ENCODE data around the gene LGR6.

LGR6 gene

DNA sequence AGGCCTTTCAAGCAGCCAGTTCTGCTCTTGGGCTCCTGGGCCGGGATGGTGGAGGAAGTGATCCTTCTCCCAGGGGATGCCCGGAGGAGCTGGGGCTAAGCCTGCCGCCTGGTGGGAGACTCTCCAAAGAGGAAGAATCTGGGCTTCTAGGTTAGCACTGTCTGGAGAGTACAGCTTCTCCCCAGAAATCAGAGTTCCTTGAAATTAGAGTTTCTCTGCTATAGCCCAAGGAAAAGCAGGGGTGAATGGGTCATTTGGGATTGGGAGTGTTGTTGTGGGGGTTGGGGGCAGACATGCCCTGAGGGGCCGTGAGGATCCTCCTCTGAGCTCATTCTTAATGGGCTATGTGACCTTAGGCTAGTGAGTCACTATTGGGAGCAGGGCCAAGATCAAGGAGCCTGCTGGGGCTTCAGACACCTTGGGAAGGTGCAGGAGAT lies 6.5 kb downstream of the LGR6 start:
- DNase-seq = no peak

DNA sequence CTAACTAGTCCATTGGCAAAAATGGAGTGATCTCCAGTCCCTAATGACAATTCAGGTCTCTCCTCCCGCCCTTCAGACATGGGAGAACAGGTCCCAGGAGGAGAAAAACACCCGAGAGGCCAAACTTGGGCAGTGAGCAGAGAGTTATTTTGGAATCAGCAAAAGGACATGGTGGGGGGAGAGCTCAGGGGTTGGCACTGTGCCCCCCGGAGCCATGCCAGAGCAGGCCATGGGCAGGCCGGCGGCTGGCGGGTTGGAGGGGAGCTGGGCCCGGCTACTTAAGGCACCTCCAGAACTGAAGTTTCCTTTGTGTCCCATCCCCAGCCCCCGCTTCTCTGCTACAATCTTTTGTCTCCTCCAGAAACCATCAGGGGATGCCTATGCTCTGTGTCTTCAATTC lies 7.1 kb downstream of the LGR6 start:
- DNase-seq = no peak

DNA sequence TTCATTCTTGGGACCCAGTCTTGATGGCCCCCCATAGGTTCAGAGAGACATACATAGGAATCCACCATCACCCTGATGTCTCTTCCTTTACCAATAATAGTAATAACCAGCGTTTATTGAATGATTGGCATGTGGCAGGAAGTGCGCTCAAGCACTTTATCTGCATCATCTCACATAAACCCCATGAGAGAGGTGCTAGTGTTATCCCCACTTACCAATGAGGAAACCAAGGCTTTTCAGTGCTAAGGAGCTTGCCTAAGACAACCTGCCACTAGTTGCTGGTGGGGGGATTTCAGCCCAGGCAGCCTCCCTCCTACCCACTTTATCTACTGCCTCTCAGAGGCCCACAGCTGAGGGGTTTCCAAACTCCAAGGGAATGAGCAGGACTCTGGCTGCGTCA lies 7.7 kb downstream of the LGR6 start:
- no peak for DNase-seq

DNA sequence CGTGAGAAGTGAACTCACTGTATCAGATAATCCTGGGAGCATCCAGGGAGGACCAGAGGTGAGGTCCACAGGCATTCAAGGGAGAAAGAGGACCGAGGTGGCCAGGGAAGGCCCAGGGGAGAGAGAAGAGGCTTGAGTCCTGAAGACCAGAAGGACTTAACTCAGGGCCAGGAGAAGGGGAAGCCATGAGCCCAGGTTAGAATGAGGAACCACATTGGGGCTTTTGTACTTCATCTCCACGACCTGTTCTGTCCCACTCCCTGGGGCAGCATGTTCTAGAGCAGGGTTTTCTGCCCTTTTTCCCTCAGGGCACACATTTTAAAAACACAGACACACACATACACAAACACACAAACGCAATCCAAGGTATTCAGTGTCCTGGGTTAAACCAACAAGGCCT lies 8.4 kb downstream of the LGR6 start:
- DNase-seq = no peak

DNA sequence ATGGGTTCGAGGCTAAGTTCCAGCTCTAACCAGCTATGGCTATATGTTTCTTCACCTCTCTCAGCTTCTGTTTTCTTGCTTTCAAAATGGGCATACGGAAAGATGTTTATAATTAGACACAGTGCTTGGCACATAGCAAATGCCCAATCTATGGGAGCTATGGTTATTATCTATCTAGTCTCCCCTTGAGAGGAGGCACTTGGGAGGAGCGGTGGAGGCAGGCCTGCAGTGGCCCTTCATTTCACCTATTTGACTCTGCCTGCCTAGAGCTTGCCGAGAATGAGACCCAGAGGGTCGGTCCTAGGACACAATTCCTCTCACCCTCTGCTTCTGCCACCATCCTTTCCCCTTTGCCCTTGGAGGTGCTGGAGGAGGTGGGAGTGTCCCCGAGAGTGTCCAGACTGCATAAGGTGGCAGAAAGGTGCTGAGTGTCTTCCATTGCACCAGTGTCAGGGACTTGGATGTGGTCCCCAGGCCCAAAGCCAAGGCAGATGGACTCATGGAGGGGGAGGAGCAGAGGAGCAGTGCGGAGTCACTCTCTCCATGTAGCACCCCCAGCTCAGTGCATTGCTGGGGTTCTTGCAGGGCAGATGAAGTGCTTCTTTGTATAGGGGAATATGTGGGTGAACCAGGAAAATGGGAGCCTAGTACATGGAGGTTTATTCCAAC lies 9.0 kb downstream of the LGR6 start:
- no peak for DNase-seq

DNA sequence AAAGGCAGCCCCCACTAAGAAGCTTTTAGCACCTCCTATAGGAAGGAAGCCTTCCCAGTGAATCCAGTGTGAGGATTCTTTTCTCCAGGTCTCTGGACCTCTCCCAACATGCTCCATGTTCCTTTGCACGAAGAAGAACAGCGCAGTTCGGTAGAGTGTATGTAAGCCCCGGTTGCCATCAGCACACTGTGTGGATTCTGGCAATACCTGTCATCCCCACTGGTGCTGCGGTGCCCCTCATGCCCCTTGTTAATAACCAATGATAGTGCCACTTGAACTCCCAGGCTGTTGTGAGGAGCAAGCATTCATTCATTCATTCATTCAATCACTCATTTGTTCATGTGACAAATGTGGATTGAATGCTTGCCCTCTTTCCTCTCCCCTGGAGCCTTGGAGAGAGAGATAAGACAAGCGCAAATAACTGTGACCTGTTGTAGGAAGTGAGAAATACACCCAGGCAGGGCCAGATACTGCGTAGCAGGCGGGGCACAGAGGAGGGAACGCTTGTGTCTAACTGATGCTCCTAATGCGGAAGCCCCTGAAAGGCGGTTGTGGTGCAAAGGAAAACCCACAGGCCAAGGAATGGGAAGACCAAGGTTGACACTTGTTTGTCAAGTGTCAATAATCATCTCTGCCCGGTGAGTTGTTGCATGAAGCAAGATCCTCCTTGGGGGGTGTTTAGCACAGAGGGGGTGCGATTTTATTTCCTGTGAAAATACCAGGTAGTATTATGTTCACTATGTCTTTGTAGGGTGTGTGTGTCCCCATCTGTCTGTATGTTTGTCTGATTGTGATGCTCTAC lies 9.8 kb downstream of the LGR6 start:
- no peak for DNase-seq

DNA sequence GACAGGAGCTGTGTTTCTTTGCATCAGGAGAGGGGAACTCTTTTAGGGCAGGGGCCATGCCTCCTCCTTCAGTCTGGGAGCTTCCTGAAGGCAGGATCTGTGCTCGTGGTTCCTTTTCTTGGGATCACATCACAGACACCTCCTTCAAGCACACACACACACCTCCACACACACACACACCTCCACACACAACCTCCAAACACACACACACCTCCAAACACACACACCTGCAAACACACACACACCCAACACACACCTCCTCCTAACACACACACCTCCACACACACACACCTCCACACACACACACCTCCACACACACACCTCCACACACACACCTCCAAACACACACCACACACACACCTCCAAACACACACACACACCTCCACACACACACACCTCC lies 10.5 kb downstream of the LGR6 start:
- no peak for DNase-seq

DNA sequence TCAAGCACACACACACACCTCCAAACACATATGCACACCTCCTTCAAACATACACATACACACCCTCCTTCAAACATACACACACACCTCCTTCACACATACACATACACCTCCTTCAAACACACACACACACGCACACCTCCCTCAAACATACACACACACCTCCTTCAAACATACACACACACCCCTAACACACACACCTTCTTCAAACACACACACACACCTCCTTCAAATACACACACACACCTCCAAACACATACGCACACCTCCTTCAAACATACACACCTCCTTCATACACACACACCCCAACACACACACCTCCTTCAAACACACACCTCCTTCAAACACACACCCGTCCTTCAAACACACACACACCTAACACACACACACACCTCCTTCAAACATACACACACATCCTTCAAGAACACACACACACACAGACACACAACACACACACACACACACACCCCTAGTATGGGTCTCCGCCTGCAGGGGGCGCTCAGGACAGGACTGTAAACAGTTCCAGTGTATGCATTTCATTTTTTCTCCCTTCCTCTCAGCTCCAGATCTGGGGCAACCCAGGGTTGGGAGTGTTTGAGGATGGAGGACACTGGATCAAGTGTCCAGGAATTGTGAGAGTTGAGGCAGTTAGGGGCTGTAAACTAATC lies 12.1 kb downstream of the LGR6 start:
- no peak for DNase-seq

DNA sequence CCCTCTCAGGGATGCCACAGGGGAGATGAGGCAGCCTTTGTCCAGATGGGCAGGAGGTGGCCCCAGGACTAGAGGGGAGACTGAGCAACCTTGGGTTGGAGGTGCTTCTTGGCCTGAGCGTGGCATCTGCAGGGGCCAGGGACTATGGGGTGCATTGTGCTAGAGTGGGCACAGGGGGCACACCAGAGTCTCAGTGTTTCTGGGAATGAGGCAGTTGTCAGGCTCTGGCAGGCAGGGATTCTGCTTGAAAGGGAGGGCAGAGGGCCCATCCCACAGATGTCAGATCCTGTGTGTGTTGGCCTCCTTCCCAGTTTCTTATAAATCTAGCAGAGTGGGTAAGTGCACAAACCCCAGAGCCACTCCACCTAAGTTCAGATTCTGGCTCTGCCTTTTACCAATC lies 13.7 kb downstream of the LGR6 start:
- no peak for DNase-seq

DNA sequence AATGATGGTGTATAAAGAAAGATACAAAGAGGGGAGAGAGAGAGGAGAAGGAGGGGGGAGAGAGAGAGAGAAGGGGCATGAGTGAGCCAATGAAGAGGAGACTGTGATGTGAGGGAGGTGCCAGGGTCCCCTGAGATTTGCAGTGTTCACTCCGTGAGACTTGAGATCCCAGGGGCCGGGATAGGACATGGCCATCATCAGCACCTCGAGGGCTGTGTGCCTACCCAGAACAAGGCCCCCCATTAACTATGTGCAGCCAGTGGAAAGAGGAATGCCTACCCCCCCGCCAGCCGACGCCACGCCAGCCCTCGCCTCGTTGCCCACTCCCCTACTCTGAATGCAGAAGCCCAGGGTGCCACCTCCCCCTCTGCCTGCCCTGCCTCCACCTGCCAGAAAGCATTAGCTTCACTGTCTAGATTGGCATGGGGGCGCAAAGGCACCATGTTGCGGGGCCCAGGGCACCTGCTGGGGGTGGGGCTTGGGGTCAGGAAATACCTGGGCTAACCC lies 14.8 kb downstream of the LGR6 start:
- no peak for DNase-seq

DNA sequence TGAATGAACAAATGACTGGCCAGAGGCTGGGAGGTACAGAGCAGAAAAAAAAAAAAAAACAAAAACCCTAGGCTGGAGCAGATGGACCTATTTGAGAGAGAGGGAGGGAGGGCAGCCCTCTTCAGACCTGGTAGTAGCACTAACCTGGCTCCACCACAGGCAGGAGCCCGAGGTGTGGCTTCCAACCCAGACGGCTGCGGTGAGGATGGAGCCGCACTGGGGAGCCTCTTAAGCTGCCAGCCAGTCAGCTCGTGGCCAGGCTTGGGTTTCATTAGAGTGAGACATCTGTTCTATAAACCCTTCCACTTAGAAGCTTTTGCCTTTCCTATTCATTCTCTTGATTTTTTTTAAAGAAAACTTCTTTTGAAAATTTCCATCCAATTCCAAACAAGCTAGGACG lies 16.8 kb downstream of the LGR6 start:
- DNase-seq = no peak

DNA sequence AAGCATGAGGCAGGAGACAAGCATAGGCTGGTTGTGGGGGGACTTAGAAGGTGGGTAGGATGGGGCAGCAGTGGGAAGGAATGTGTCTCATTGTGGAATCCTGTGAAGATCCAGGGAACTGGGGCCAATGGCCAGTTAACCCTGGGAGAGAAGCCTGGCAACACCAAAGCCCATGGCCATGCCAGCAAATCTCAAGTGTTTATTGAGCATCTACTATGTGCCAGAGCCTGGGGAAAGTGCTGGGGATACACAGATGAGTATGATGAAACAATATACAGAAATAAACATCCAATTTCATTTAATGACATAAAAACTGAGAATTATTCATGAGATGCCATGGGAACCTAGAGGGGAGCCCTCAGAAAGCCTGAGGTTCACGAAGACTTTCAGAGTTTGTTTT lies 17.4 kb downstream of the LGR6 start:
- no peak for DNase-seq

DNA sequence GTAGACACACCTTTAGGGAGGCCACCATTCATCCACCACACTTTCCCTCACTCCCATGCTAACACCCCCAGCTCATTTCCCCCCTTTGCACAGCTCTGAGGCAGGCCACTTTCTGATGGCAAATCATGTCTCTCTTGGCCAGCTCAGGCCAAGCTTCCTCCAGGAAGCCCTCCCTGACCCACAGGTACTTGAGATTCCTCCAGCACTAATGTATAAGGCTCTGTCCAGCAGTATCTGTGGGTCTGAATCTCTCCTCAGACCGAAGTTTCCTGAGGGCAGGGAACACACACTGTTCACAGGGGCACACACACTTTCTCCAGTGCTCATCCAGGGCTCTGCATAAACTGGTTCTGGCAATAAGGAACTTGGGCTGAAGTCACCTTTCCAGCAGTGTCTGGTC lies 19.2 kb downstream of the LGR6 start:
- DNase-seq = no peak

DNA sequence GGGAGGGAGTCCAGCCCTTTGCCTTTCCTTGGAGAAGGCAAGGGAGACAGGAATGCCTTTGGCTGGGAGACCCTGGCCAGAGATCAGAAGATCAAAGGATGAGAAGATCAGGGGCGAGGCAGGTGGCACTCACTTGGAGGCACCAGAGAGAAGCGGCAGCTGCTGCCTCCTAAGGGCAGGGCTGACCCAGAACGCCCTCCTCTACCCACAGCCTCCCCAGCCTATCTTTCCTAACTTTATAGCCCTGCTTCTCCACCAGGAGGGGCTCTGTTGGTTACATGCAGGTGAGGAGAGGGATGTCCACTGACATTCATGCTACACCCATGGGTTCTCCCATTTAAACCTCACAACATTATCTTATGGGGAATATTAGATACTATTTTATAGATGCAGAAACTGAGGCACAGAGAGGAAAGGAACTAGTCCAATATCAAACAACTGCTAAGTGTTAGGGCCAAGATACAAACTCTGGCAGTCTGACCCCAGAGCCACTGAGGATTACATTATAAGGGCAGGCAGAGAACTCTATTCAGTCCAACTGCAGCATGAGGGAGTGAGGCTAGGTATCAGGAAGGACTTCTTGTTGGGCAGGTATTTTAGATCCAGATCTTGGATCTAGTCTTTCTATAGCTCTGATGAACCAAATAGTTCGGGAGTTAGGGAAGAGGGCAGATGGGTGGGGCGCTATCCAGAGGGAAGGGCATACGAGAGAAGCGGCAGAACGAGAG lies 19.9 kb downstream of the LGR6 start:
- no peak for DNase-seq

DNA sequence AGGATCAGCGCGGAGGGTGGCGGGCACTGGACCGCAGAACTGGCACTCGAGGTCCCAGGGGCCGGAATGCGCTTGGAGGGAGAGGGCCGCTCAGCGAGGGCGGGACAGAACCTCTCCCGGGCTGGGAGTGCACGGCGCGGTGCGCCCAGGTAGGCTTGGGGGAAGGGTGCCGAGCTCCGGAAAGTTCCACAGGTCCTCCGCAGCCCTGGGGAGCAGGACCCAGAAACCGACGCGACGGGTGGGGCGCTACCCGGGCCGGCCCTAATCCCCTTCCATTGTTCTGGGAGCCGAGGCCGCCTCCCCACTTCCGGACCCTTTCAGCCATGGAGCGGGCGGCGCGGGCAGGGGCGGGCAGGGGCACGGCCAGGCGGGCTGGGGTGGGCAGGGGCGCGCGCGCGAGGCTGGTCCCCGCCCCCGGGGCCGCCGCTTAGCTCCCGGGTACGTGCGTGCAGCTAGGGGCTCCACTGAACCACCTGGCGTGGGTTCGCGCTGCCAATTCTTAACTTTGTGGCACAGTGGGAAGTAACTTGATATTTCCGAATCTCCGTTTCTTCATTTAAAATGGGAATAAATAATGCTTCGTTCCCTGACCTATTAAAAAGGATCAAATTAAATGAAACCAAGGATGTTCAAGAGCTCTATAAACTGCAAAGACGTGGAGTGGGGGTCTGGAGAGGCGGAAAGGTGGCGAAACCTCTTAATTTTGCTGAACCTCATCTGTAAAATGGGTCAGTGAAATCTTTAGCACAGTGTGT lies 20.7 kb downstream of the LGR6 start:
- DNase-seq = no peak

DNA sequence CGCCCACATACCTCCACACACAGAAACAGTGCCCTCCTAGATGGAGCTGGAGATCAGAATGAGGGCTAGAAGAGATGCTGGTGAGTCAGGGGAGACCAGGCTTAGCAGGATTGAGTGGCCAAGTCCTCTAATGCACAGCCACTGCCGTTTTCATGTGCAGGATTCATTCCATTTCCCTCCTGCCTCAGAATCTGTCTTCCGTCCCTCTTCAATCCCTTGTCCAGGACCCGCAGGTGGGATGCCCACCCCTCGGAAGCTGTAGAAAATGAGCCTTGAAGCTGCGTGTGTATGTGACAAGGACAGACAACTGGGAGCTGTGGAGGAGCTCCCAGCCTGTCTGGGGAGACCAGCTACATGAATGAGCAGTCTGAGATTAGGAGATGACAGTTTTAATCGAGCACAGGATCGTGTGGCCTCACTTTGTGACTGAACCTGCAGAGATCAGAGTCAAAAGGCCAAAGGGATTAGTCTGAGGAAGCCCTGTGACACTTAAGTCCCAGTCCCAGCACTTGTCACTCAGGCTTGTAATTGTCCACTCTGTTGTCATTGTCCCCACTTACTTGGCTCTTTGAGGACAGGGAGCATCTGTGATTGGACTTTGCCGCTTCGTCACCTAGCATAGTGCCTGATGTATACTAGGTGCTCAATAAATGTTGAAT lies 22.0 kb downstream of the LGR6 start:
- no peak for DNase-seq

DNA sequence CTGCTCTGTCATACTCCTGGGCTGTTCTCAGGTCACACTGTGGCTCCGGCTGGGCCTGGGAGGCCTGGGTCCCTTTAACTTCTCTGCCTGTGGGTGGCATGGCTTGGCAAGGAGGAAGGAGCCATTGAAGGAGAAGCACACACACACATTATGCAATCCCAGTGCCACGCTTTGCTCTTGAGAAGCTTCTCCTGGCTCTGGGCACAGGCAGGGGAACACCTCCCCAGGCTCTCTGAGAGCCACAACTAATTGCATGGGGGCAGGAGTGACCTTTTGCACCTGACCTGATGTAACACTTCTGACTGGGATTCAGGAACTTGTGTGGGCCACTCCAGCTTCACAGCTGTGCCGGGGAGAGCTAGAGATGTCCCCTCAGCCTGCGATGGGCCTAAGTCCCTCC lies 23.1 kb downstream of the LGR6 start:
- no peak for DNase-seq

DNA sequence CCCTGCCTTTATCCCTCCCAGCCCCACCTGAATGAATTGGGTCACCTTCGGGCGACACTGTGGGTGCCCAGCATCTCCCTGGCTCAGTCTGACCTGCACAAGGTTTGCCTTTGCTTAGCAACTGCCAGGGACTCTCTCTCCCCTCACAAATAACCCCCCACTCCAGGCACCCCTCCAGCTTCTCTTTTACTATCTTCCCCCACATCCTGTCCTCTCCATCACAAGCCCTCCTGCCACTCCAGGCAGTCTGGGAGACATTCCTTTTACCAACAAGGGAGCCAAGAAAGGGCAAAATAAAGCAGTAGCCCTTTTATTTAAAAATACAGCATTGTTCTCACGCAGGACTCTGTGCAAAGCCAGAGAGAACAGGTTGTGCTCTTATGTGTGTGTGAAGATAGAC lies 23.9 kb downstream of the LGR6 start:
- no peak for DNase-seq

DNA sequence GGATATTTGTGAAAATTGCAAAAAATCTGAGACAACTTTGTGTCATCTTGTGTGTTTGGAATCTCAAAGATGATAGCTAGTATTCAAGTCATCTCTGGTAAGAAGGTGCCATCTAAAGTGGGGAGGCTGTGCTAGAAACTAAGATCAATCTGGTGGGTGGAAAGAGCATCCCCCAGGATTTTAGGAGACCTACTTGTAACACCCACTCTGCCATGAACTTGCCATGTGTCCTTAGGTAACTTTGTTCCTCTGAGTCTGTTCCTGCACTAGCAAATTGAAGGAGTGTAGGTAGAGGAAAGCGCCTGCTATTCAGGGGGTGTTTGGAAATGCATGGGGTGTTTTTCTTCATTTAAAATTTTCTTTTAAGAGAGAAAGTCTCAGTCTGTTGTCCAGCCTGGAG lies 24.4 kb downstream of the LGR6 start:
- no peak for DNase-seq

DNA sequence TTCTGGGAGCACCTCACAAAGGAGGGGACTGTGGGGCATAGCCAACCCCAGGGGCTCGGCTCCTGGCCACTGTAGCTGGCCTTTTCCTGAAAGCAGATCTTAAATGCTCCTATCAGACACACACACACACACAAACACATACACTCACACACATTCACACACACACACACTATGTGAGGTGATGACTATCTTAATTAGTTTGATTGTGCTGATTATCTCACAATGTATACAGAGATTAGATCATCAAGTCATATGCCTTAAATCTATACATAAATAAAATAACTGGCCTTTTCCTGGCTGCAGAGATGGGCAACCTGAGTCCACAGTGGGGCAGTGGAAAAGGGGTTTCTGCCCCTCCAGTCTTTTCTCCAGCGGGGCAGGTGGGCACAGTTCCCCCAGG lies 27.1 kb downstream of the LGR6 start:
- DNase-seq = no peak

DNA sequence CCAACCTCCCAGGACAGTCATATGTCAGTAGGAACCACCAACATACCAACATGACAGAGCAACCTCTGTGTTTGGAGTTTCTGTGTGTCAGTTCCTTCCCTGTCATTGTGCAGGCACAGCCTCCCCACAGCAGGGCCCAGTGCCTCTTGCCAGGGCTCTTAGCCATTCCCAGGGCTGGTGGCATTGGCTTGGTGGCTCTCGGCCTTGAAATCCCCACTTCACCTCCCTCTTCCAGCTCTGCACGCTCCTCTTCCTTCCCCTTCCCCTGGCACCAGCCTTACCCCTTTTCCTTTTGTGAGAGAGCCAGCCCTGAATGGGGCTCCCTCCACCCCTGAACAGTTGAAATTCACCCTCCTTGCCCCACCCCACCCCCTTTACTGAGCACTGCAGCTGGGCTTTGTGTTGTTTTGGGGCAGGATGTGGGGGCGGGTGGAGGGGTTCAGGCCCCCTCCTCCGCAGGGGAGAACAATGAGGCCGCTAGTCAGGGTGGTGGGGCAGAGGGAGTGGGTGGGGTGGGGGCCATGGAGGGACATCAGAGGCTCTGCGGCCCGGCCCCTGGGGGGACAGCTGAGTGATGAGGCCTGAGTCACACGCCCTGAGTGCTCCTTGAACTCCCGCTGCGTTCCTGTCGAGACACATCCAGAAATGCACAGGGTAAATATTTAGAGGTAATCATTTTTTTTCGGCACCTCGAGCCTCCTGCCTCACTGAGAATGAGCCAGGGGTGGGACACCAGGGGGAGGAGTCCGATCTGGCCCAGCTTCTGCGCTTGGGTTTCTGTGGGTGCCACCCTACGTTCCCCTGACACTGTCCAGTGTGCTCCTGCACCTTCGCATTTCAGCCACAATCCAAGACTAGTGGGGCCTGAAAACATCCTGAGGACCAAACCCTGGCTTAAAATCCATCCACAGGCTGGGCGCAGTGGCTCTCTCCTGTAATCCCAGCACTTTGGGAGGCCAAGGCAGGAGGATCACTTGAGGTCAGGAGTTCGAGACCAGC lies 28.6 kb downstream of the LGR6 start:
- no peak for DNase-seq
